GM23248 (cell line): Measurements from ENCODE around the gene KLF13. TPM values are rescaled to one million over a fixed set of nuclear protein-coding genes. Genes with fewer than 3 reads are reported as not detected.
A peak's percentile ranks its signal among the peaks of the same experiment; 100 is the strongest.

Experiments
- DNase-seq: peaks from one replicate; pipeline ENCODE4 v3.0.0-alpha.2; 2015
- H2AFZ ChIP-seq: fragments of 200-600 bp; sonication (generic); 2 replicates; pipeline ENCODE4 v1.6.1; 2016; ENCODE audit warnings: antibody characterized with exemption
- H3F3A ChIP-seq: fragments of 200-600 bp; sonication (generic); 2 replicates; pipeline ENCODE4 v1.6.1; 2016; ENCODE audit warnings: mild to moderate bottlenecking, antibody characterized with exemption, mixed run types; ENCODE audit not compliant: insufficient read depth
- H3K27ac ChIP-seq: fragments of 200-600 bp; sonication (generic); 2 replicates; pipeline ENCODE4 v1.5.1; 2016; ENCODE audit warnings: mild to moderate bottlenecking
- H3K27me3 ChIP-seq: fragments of 200-600 bp; sonication (generic); replicated peaks from 2 replicates; pipeline ENCODE4 v1.6.1; 2016; ENCODE audit warnings: mild to moderate bottlenecking; ENCODE audit not compliant: insufficient read depth
- H3K36me3 ChIP-seq: fragments of 200-600 bp; sonication (generic); 2 replicates; pipeline ENCODE4 v1.6.1; 2016; ENCODE audit warnings: low read depth, mild to moderate bottlenecking
- H3K4me1 ChIP-seq: fragments of 200-600 bp; sonication (generic); 2 replicates; pipeline ENCODE4 v1.6.1; 2016; ENCODE audit warnings: mild to moderate bottlenecking; ENCODE audit not compliant: insufficient read depth
- H3K4me2 ChIP-seq: fragments of 200-600 bp; sonication (generic); one replicate; pipeline ENCODE4 v1.6.1; 2016; ENCODE audit warnings: mild to moderate bottlenecking; ENCODE audit not compliant: unreplicated experiment
- H3K4me3 ChIP-seq: fragments of 200-600 bp; sonication (generic); 2 replicates; pipeline ENCODE4 v1.5.1; 2016; ENCODE audit warnings: mild to moderate bottlenecking
- H3K79me2 ChIP-seq: fragments of 200-600 bp; sonication (generic); 2 replicates; pipeline ENCODE4 v1.6.1; 2016; ENCODE audit warnings: mild to moderate bottlenecking; ENCODE audit not compliant: insufficient read depth
- H3K9ac ChIP-seq: fragments of 200-600 bp; sonication (generic); 2 replicates; pipeline ENCODE4 v1.6.1; 2016; ENCODE audit warnings: mild to moderate bottlenecking
- H3K9me2 ChIP-seq: fragments of 200-600 bp; sonication (generic); 2 replicates; pipeline ENCODE4 v1.6.1; 2016; ENCODE audit warnings: mixed run types, mild to moderate bottlenecking, moderate library complexity; ENCODE audit not compliant: insufficient read depth
- H3K9me3 ChIP-seq: fragments of 200-600 bp; sonication (generic); one replicate; pipeline ENCODE4 v1.6.1; 2017; ENCODE audit warnings: low read depth
- H4K20me1 ChIP-seq: fragments of 200-600 bp; sonication (generic); 2 replicates; pipeline ENCODE4 v1.6.0; 2016; ENCODE audit not compliant: insufficient read depth
- EZH2 ChIP-seq: fragments of 200-600 bp; sonication (generic); IDR thresholded peaks from 2 replicates; pipeline ENCODE4 v1.6.1; 2018; ENCODE audit warnings: antibody characterized with exemption, mild to moderate bottlenecking; ENCODE audit not compliant: insufficient read depth, poor library complexity, severe bottlenecking
- EZH2phosphoT487 ChIP-seq: fragments of 200-600 bp; sonication (generic); IDR thresholded peaks from 2 replicates; pipeline ENCODE4 v1.6.1; 2018; ENCODE audit warnings: antibody characterized with exemption, moderate library complexity, mild to moderate bottlenecking, low read depth; ENCODE audit not compliant: insufficient read depth
- WGBS, 2 experiments: methylation state at CpG; one replicate each; pipeline ENCODE4 v1.1.6; 2015 to 2017; ENCODE audit warnings: low lambda C conversion rate in 2 of 2, low coverage in 1 of 2; ENCODE audit errors: missing lambda C conversion rate in 2 of 2; 5-methylcytosine and 5-hydroxymethylcytosine counted together
- in situ Hi-C: fragments of 300-500 bp; cut with MboI; formaldehyde crosslinking; loops from 2 replicates; pipeline ENCODE4 v1.15.0; 2020
- polyA plus RNA-seq: library from polyadenylated mRNA; unstranded; fragments of >200 nt; fragmentation: Nextera tagmentation; extraction: Ambion mirVana; gene quantifications from 2 replicates; pipeline ENCODE4 v1.2.1, GENCODE V29; 2016
- total RNA-seq: library from RNA; depleted of rRNA; stranded (reverse); fragments of >200 nt; shearing (Covaris generic); gene quantifications from 2 replicates; pipeline ENCODE4 v1.2.3, GENCODE V29; 2014

The KLF13 gene
- total and polyA plus RNA-seq, 2 experiments from 2014 or later, result 8.0 to 38.9 TPM

GRCh38 chr15:31367730-31368344 is 41.2 kb downstream of the KLF13 start:
- peaks cover 5% of the 10 kb centered on the region; the same call in 1 of the 2 replicates for H3F3A ChIP-seq
- H3K27me3 ChIP-seq, result no peaks in the 10 kb centered on the region
- TF ChIP-seq EZH2phosphoT487 (no peak), EZH2 (no peak)
- H3K36me3 ChIP-seq, result no peaks in the 10 kb centered on the region
- no peak for DNase-seq
- H3K9me3 ChIP-seq, result no peaks in the 10 kb centered on the region
- in situ Hi-C loops, result no loop called here
- H2AFZ ChIP-seq, result no peak overlapping the region
- H3K4me1 ChIP-seq, result peaks cover 19% of the 10 kb centered on the region
- 86 to 90% methylated on average over 12 to 13 of the region's 13 CpGs for WGBS, 2 experiments
- H3K9me2 ChIP-seq, result no peaks in the 10 kb centered on the region
- H4K20me1 ChIP-seq, result no peaks in the 10 kb centered on the region
- H3K4me2 ChIP-seq, result no peak overlapping the region
- H3K4me3 ChIP-seq, result no peak overlapping the region
- H3K79me2 ChIP-seq, result peaks cover 99% of the 10 kb centered on the region
- no peak overlapping the region for H3K9ac ChIP-seq
- no peak overlapping the region for H3K27ac ChIP-seq

- 100% methylated on average over 1 of the region's 1 CpG for WGBS, 2 experiments
- H2AFZ ChIP-seq, result no peak overlapping the region
- no peak overlapping the region for H3K4me3 ChIP-seq
- no peaks in the 10 kb centered on the region for H3K9me3 ChIP-seq
- no peaks in the 10 kb centered on the region for H3K27me3 ChIP-seq
- TF ChIP-seq EZH2phosphoT487 (no peak), EZH2 (no peak)
- H4K20me1 ChIP-seq, result no peaks in the 10 kb centered on the region
- in situ Hi-C loops, result no loop called here
- no peaks in the 10 kb centered on the region for H3K36me3 ChIP-seq
- H3K9me2 ChIP-seq, result no peaks in the 10 kb centered on the region
- peaks cover 28% of the 10 kb centered on the region for H3K4me1 ChIP-seq
- no peak overlapping the region for H3K4me2 ChIP-seq
- no peak overlapping the region for H3K9ac ChIP-seq
- peaks cover 5% of the 10 kb centered on the region; the same call in 1 of the 2 replicates for H3F3A ChIP-seq
- peaks cover 99% of the 10 kb centered on the region for H3K79me2 ChIP-seq
- no peak for DNase-seq
- no peak overlapping the region for H3K27ac ChIP-seq
Observed at GRCh38 chr15:31369727-31370126, 43.1 kb downstream of the KLF13 start.

- in situ Hi-C loops, result no loop called here
- no peaks in the 10 kb centered on the region for H4K20me1 ChIP-seq
- no peaks in the 10 kb centered on the region for H3K9me3 ChIP-seq
- DNase-seq, result no peak
- no peak overlapping the region for H3K4me2 ChIP-seq
- no peak for TF ChIP-seq EZH2phosphoT487
- TF ChIP-seq EZH2, result no peak
- peaks cover 100% of the 10 kb centered on the region for H3K79me2 ChIP-seq
- peaks cover 19% of the 10 kb centered on the region for H3K4me1 ChIP-seq
- no peak overlapping the region for H3K27ac ChIP-seq
- no peaks in the 10 kb centered on the region for H3K27me3 ChIP-seq
- no peak overlapping the region for H3K9ac ChIP-seq
- no peak overlapping the region for H2AFZ ChIP-seq
- WGBS, 2 experiments, result 98% methylated on average over 28 to 36 of the region's 38 CpGs
- no peak overlapping the region for H3K4me3 ChIP-seq
- H3F3A ChIP-seq, result peaks cover 5% of the 10 kb centered on the region; the same call in 1 of the 2 replicates
- no peaks in the 10 kb centered on the region for H3K36me3 ChIP-seq
- no peaks in the 10 kb centered on the region for H3K9me2 ChIP-seq
Observed at GRCh38 chr15:31371520-31372240, 45.0 kb downstream of the KLF13 start.

GRCh38 chr15:31372635-31373091 is 46.0 kb downstream of the KLF13 start:
- no peaks in the 10 kb centered on the region for H3K9me2 ChIP-seq
- H3K9me3 ChIP-seq, result no peaks in the 10 kb centered on the region
- H3K9ac ChIP-seq, result no peak overlapping the region
- peaks cover 5% of the 10 kb centered on the region; the same call in 1 of the 2 replicates for H3F3A ChIP-seq
- 45 to 48% methylated on average over 14 of the region's 14 CpGs for whole genome bisulfite sequencing, 2 experiments
- peak; percentile 74 for DNase-seq
- no peaks in the 10 kb centered on the region for H4K20me1 ChIP-seq
- no peaks in the 10 kb centered on the region for H3K36me3 ChIP-seq
- H3K4me1 ChIP-seq, result peaks cover 16% of the 10 kb centered on the region
- peak overlapping the region; percentile 25 for H3K4me2 ChIP-seq
- H3K79me2 ChIP-seq, result peaks cover 98% of the 10 kb centered on the region
- H3K27me3 ChIP-seq, result no peaks in the 10 kb centered on the region
- H3K27ac ChIP-seq, result peak overlapping the region; percentile 31; the same call in 1 of the 2 replicates
- H3K4me3 ChIP-seq, result no peak overlapping the region
- TF ChIP-seq EZH2, result no peak
- in situ Hi-C loops, result no loop called here
- H2AFZ ChIP-seq, result no peak overlapping the region
